Stimulated activated CD4-positive, alpha-beta T cell treated with anti-CD3 and anti-CD28 coated beads, Interleukin-12 subunit alpha, Interleukin-12 subunit beta, amount 100 ng/mL, for 4 hours (primary cell): ENCODE data around the gene FGF16.
A peak's percentile ranks its signal among the peaks of the same experiment; 100 is the strongest.
"Not testable (repeated sequence)": the region's sequence is repeated elsewhere in the genome, so short reads cannot be mapped to it uniquely, and the experiment has no call there.

Experiments
- DNase-seq: peaks from one replicate; pipeline ENCODE4 v3.0.0-alpha.2; 2020

The FGF16 gene

GRCh38 chrX:77446908-77447652, at the start of gene FGF16:
FGF16 (plus strand) TSS chrX:77447389; CDS start chrX:77447675, 286 bp downstream.
- peak; percentile 10 for DNase-seq

GRCh38 chrX:77398330-77398954, 48.7 kb upstream of the FGF16 start:
- no peak for DNase-seq

GRCh38 chrX:77404419-77404818, 42.8 kb upstream of the FGF16 start:
- DNase-seq, result no peak

- DNase-seq, result not testable (repeated sequence)
Observed at GRCh38 chrX:77407821-77408220, 39.4 kb upstream of the FGF16 start.

GRCh38 chrX:77412631-77413030, 34.6 kb upstream of the FGF16 start:
- DNase-seq, result no peak

- DNase-seq, result no peak
Observed at GRCh38 chrX:77415161-77415560, 32.0 kb upstream of the FGF16 start.

GRCh38 chrX:77415882-77416281, 31.3 kb upstream of the FGF16 start:
- no peak for DNase-seq

- DNase-seq, result no peak
Observed at GRCh38 chrX:77422891-77423648, 24.1 kb upstream of the FGF16 start.

GRCh38 chrX:77426811-77427210, 20.4 kb upstream of the FGF16 start:
- DNase-seq, result no peak

GRCh38 chrX:77427611-77428010, 19.6 kb upstream of the FGF16 start:
- DNase-seq, result no peak

GRCh38 chrX:77428551-77428950, 18.6 kb upstream of the FGF16 start:
- DNase-seq, result no peak

- no peak for DNase-seq
Observed at GRCh38 chrX:77431227-77431626, 16.0 kb upstream of the FGF16 start.

GRCh38 chrX:77433001-77433400, 14.2 kb upstream of the FGF16 start:
- DNase-seq, result no peak

GRCh38 chrX:77434962-77435361, 12.2 kb upstream of the FGF16 start:
- DNase-seq, result no peak

- no peak for DNase-seq
Observed at GRCh38 chrX:77436271-77436670, 10.9 kb upstream of the FGF16 start.

- no peak for DNase-seq
Observed at GRCh38 chrX:77436682-77437081, 10.5 kb upstream of the FGF16 start.

- no peak for DNase-seq
Observed at GRCh38 chrX:77440330-77440729, 6.9 kb upstream of the FGF16 start.

GRCh38 chrX:77441033-77441432, 6.2 kb upstream of the FGF16 start:
- no peak for DNase-seq

- DNase-seq, result no peak
Observed at GRCh38 chrX:77441479-77441878, 5.7 kb upstream of the FGF16 start.

GRCh38 chrX:77442728-77443127, 4.5 kb upstream of the FGF16 start:
- DNase-seq, result no peak

GRCh38 chrX:77444075-77444474, 3.1 kb upstream of the FGF16 start:
- DNase-seq, result no peak

GRCh38 chrX:77444545-77444944, 2.6 kb upstream of the FGF16 start:
- DNase-seq, result no peak

GRCh38 chrX:77446029-77446585, 1.1 kb upstream of the FGF16 start:
- peak; percentile 6 for DNase-seq
